Measurements from ENCODE around the gene SEBOX.
"Not testable (repeated sequence)": the region's sequence is repeated elsewhere in the genome, so short reads cannot be mapped to it uniquely, and the experiment has no call there.

The SEBOX gene

DNA sequence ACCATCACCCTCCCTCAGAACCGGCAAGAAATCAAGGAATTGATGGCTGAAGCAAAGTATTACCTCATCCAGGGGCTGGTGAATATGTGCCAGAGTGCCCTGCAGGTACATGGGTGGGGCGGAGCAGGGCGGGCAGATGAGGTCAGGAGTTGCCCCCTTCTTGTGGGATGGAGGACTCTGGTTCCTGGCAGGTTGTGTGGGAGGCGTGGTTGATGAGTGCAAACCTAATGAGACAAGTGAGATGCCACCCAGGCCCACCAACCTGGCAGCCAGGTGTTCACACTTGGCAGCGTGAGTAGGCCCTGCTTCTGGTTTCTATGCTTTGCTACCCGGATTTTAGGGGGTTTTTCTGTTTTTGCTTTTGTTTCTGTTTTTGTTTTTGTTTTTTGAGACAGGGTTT, 24.6 kb downstream of the SEBOX start:
- DNase-seq (ENCODE audit: low spot score) = no peak

DNA sequence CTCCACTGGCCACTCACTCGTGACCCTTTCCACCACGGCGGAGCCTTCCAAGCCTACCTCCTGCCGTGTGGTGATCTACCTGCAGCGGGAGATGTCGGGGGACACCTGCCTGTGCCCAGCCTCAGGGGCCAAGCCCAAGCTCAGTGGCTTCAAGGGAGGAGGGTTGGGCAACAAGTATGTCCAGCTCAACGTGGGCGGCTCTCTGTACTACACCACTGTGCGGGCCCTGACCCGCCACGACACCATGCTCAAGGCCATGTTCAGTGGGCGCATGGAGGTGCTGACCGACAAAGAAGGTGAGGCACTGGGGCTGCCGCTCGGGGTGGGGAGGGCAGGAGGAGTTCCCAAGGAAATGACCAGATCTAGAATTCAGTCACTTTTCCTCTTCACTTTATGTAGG, 25.6 kb downstream of the SEBOX start:
- DNase-seq (ENCODE audit: low spot score) = no peak

DNA sequence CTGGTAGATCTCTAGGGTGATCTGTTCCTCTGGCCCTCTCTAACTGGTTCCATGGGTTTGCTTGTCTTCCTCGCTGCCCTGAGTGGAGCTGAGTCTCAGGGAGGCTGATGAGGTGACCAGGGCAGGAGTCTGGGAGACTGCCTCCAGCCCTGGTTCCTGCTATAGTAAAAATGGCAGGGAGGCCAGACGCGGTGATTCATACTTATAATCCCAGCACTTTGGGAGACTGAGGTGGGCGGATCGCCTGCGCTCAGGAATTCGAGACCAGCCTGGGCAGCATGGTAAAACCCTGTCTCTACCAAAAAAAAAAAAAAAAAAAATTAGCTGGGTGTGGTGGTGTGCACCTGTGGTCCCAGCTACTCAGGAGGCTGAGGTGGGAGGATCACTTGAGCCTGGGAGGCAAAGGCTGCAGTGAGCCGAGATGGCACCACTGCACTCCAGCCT, 26.2 kb downstream of the SEBOX start:
- DNase-seq (ENCODE audit: low spot score) = not testable (repeated sequence)

DNA sequence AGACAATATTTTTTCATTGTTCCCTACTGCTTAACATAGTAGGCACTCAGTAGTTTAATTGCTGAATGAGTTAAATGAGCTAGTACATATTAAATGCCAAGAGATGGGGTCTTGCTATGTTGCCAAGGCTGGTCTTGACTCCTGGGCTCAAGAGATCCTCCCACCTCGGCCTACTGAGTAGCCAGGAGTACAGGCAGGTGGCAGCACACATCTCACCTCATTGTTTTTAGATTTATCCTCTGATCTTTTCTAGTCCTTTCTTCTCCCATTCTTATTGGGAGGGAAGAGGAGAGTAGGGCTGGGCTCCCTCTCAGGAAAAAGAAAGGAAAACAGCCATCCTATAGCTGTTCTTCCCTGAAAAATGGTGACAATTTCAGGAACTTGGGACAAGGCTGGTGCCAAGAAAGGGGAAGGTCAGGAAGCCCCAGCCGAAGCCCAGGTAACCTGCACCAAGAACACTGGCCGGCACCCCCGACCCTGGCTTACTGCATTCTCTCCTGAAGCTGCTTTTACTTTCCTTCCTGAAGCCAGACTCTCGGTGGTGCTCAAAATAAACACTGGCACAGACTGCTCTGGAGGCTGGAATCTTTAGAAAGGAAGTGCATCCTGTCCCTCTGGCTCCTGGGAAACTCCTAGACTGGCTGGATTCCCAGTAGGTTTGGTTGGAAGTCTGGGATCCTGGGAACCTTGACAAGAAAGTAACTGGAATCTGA, 26.8 kb downstream of the SEBOX start:
- DNase-seq (ENCODE audit: low spot score) = no peak

DNA sequence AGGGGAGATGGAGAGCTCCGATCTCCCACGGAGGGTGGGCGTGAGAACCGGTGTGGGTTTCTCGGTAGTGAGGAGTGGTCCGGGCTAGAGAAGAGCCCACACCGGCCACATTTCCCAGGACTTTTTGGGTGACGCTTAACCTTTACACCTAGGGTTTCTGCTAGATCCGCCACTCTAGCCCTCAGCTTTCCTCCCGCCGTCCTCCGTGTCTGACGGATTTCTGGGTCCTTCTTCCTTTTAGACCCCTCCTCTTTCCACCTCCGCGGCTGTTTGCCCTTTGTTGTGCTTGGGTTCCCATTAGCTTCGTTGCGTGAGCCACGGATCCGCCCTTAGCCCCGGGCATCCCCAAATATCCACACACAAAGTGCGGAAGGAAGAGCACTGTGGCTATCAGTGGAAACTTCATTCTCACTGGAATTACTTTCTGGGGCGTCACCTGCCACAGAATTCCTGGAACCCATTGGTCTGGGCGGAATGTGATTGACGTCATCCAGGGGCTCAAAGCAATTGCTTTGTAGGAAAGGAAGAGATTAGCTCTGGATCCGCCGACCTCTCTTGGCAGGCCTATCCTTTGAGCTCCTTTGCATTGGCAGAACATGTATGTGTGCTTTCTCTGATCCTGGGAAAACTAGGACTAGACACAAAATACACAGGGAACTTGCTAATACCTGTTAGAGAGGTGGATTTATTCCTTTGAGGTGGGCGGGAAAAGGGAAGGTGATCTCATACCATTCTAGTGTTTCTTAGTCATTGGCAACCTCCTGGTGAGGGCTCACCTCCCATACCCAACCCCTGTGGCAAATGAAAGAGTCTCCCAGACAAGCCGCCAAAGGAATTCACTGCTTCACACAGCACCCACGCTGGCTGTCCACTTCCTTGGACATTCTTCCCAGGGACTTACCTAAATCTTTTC, 28.8 kb downstream of the SEBOX start:
- DNase-seq (ENCODE audit: low spot score) = peak; percentile 32

DNA sequence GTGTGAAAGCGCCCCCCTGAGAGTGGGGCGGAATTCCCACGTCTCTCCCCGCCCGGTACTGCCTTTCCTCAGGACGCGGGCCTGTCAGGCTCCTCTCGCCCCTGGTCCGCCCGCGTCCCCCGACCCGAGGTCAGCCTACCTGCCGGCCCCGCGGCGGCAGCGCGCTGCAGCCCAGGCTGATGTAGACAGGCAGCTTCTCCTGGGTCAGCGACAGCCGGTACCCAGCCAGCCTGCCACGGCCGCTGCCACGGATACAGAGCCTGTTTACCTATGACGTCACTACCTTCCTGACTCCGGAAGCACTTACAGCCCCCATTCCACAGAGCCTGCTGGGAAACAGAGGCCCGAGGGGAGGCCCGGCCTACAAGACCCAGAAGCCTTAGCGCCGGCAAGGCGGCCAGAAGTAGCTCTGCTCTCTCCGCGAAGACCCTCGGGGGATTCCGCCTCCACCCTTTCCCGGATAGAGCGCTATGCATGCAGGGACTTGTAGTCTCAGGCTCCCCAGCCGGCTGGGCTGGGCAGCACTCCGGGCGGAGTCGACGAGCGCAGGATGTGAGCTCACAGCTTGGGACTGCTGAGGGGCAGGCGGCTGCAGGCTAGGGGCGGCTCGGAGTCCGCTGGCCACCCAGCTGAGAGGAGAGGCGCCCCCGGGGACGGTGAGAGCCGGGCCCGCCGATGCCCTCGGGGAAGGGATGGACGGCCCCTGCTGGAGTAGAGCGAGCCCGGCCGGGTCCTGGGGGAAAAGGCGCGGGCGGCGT, 29.6 kb downstream of the SEBOX start, which contains the start of the genes IFT20 and TNFAIP1:
Gene IFT20, minus strand, starts transcription at position 272 of the 758 bp plus-strand sequence. CDS start 3,487 bp downstream, outside the sequence.
Gene TNFAIP1, plus strand, starts transcription at position 561 of the 758 bp plus-strand sequence. CDS start 3,761 bp downstream, outside the sequence.
- peak; percentile 98 for DNase-seq (ENCODE audit: low spot score)

DNA sequence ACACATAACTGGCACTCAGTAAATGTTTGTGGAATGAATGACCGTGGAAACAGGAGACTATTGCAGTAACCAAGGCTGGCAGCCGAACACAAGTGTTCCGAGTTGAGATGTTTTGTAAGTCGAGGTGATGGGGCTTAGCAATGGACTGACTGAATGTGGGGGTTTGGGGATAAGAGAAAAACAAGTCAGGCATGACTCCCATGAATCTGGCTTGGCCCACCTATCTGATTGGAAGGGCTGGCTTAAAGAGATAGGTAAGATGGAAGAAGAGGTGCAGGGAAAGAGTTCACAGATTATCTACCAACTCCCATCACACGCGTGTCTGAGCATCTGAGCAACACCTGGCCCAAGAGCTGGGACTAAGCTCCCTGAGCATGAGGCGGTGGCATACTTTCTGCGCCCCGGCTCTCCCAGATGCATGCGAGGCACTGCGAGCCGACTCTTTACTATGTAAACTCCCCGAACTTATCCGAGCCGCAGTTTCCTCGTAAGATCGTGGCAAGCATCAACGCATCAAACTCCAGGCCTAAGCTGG, 30.3 kb downstream of the SEBOX start:
- peak; percentile 34 for DNase-seq (ENCODE audit: low spot score)

DNA sequence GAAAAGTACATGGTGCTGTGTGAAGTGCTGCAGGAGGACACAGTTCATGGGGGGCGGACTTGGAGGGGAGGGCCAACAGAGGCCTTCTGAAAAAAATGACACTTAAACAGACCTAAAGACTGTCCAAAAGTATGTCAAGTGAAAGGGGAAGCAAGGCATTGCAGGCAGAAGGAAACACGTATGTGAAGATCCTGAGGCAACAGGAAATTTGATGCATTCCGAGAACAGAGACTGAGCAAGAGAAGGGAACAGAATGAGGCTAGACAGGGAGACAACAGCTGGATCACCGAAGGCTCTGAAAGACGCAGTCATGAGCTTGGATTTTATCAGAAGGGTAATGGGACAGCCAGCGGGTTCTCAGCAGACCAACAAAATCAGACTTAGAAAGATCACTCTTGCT, 30.8 kb downstream of the SEBOX start:
- DNase-seq (ENCODE audit: low spot score) = no peak

DNA sequence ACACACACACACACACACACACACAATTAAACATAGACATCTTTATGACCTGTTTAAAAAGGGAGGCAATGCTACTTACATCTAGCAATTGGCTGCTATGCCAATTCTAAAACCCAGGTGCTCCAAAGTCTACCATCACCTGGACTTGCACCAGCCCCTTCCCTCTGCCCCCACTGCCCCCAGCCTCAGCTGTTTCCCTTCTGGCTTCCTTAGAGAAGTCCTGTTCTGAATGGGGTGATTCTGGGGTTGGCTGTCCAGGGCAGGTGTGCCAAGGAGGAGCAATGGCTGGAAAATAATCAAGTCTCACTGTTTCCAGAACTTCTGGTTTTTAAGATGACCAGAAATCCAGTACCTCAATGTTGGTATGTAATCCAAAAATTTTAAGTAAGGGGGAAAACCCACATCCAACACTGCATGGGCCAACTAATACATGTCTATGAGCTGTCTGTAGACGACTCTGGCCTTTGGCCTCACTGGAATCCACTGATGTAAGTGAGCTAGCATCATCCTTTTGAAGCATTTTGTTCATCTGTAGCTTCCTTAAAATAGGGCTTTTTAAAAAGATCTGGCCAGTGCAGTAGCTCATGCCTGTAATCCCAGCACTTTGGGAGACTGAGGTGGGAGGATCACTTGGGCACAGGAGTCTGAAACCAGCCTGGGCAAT, 31.8 kb downstream of the SEBOX start:
- DNase-seq (ENCODE audit: low spot score) = no peak

DNA sequence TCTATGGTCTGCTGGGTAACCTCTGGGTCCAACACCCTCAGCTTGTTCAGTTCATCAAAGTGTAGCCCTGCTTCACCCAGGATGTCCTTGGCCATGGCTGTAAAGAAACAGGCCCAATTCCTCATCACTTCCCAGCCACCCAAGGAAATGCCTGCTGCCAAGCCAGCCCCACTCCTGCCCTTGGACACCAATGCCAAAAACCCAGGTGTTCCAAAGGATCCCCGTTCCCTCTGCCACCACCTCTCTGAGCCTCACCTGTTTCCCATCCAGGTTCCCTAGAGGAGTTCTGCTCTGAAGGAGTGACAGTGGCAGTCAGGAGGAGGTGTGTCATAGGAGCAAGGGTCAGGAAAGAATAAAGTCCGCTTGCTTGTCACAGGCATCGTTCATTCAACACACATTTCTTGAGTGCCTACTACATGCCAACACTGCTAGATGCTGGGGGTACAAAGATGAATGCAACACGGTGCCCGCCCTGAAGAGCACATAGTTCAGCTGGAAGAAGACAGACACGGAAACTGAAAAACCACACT, 33.0 kb downstream of the SEBOX start:
- no peak for DNase-seq (ENCODE audit: low spot score)

DNA sequence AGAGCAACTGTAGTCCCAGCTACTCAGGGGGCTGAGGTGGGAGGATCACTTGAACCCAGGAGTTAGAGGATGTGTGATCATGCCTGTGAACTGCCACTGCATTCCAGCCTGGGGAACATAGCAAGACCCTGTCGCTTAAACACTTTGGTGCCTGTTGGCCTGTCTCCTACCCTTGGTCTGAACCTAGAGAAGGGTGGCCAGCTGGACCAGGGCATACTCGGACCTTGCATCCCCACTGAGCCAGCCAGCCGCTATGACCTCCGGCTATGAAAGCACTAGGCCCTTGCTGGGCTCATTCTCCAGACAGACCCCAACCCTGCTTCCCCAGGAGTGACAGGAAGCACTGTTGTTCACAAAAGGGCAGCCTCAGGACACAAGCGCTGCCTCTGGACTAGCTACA, 34.3 kb downstream of the SEBOX start:
- no peak for DNase-seq (ENCODE audit: low spot score)

DNA sequence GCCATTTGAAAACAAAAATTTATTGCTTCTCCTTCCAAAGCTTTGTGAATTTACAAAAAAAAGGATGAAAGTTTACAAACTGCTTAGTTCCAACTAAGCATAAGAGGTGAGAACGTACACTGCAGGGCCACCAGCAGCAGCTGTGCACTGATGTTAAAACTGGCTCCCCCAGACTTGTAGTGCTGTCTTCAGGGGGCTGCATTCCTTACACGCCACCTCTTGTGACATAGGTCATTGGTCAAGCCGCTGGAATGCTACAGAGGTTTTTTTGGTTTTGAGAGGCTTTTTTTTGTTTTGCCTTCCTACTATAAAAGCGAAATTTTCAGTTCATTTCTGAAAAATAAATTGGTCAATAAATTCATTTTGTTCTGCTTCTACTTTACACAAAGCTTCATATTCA, 36.7 kb downstream of the SEBOX start:
- DNase-seq (ENCODE audit: low spot score) = no peak

DNA sequence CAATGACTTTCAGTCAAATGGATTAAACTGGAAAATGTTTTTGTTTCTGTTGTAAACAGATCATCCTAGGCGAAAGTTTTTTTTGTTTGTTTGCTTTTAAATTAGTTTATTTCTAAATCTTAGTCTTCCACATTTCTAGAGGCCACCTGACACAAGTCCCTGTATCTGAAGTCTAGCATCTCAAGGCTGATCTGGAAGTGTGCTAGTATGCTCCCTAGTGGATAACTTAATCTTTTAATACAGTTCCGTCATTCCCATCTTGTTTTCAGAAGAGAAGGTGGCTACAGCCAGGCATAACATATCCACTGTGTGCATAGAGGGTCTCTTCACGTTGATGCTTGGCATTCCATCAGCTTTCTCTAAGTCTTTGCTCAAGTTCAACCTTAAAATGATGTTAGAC, 37.3 kb downstream of the SEBOX start:
- no peak for DNase-seq (ENCODE audit: low spot score)

DNA sequence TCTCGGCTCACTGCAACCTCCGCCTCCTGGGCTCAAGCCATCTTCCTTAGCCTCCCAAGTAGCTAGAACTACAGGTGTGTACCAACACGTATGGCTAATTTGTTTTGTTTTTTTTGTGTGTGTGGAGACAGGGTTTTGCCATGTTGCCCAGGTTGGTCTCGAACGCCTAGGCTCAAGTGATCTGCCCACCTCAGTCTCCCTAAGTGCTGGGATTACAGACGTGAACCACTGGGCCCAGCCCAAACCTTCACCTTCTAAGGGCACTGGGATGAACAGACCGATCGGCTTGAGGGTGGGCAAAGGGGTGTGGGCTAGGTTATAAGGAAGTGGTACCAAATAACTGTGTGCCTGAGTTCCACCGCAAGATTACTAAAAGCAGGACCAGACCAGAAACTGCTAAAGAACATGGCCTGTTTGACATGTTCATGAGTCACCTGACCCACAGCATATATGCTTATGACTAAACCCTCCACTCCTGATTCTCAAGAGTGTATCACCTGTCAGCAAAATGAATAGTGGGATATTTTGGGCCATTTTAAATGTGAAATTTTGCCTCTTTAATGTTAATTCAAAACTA, 37.9 kb downstream of the SEBOX start:
- no peak for DNase-seq (ENCODE audit: low spot score)

DNA sequence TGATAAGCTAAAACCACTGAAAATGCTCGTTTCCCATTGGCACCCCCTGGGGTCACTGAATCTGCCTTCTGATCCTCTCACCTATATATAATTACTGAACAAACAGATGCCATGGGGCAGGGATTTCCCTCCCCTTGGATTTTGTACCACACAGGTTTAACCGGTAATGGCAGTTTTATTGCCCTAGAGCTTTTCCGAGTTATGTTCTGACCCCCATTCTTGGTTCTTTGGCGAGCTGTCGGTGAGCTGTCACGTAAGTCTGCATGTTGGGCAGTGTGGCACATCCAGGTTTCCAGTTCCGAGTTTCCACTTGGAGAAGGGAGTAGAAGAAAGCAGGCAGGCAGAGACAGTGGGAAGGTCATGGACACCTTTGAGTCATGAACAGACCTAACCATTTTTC, 38.9 kb downstream of the SEBOX start:
- DNase-seq (ENCODE audit: low spot score) = no peak

DNA sequence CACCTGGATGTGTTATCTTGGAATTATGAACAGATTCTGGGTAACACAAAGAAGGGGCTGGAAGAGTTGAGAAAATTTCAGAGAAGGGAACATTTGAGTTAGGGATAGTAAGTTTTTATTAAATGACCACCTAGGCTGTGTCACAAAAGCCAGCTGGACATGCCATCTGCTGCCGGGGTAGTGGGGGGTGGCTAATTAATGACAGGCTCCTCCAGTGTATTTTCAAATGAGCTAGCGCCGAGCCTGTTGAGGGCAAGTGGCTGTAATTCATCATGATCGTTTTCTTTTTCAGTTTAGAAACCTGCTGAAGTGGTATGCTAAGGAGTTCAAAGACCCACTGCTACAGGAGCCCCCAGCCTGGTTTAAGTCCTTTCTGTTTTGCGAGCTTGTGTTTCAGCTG, 39.8 kb downstream of the SEBOX start:
- no peak for DNase-seq (ENCODE audit: low spot score)

DNA sequence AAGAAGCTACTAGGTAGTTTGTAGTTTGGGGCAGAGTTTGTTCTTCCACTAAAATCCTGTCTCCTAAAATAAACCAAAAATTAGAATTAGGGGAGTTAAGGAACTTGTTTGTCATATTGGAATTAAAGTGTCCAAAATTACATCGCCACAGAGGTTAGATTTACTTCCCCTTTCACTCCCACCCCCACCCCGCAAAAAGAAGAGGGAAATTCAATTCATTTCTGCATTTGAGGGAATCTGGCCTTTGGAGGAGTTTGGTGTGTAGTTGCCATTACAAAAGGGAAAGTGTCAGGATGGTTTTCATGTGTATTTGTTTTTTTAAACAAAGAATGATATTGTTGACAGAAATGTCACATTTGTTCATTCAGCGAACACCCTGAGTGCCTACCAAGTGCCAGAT, 40.2 kb downstream of the SEBOX start:
- DNase-seq (ENCODE audit: low spot score) = no peak

DNA sequence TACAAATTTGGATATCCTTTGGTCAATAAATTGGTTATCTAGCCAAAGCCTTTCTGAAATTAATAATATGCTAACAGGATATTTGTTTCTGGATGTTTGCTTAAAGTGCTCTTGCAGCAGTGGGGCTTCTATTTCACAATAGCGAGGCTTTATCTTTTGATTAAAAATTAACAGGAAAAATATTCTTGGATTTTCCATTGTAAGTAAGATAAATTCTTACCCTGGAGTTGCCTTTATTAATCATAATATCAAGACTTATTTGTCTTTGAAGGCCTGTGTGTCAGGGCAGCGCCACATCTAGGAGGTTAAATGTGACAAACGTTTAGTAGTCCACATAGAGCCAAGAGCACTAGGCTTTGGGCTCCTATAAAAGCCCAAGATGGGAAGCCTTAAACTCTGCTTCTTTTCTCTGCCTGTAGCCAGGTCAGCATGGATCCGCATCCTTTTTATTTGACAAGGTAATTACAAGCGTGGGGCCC, 40.7 kb downstream of the SEBOX start:
- no peak for DNase-seq (ENCODE audit: low spot score)

DNA sequence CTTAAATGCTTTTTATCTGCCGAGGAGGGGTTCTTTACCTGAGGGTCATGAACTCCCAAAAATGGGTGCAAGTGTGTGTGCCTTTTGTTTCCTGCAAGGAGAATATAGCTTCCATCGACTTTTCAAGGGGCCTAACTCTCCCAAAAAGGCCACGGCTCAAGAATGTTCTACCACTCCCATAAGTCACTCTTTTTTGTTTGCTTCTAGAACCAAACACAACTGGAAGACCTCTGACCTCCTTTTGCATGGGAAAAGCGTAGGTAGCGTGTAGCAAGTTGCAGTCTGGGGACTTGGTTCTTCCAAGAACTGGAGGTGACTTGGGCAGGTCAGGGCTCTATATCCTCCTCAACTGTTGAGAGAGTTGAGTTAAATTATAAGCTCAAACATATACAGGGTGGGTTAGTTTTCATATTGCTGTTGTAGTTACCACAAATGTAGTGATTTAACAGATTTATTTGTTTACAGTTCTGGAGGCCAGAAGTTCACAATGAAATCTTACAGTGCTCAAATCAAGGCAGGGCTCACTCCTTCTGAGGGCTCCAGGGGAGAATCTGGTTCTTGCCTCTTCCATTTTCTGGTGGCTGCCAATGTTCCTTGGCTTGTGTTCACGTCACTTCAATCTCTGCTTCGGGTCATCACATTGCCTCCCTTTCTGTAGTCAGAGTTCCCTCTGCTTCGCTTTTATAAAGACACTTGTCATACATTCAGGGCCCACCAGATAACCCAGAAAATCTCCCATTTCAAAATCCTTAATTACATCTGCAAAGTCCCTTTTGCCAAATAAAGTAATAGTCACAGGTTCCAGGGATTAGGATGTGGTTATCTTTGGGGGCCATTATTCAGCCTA, 44.6 kb downstream of the SEBOX start:
- DNase-seq (ENCODE audit: low spot score) = no peak

DNA sequence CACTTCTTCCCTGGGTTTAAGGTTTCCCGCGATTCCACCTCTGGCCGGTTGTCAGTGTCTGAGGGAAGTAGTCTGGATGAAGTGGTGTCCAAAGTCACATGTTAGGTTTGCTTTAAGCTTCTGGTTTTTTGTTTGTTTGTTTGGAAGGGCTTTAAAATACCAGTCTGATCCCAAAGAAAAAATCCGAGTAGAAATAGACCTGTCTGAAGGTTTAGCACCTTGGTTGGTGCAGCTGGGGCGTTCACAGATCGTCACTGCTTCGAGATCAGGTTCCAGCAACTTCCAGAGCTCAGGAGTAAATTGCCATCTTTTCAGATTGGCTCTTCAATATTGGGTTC, 45.4 kb downstream of the SEBOX start:
- DNase-seq (ENCODE audit: low spot score) = no peak
